Measurements from ENCODE around the gene TREX2.
"Not testable (repeated sequence)": the region's sequence is repeated elsewhere in the genome, so short reads cannot be mapped to it uniquely, and the experiment has no call there.

TREX2 gene

DNA sequence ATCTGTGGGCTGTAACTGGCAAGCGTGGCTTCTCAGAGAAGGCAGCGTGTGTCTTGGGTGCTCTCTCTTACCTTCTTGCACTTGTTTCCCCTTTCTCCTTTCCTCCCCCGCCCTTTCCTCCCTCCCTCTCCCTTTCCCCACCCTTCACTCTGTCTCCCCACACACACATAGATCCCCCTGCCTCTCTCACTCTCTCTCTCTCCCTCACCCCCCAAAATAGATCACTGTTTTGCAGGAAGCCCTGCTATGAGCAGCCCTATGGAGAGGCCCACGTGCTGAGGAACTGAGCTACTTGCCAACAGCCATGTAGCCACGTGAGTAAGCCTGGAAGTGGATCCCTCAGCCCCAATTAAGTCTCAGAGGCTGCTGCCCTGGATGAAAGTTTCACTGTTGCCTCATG is 40.4 kb downstream of the TREX2 start:
- DNase-seq: no peak

GRCh38 chrX:153404333-153404732 is 41.5 kb downstream of the TREX2 start:
- DNase-seq: not testable (repeated sequence)

DNA sequence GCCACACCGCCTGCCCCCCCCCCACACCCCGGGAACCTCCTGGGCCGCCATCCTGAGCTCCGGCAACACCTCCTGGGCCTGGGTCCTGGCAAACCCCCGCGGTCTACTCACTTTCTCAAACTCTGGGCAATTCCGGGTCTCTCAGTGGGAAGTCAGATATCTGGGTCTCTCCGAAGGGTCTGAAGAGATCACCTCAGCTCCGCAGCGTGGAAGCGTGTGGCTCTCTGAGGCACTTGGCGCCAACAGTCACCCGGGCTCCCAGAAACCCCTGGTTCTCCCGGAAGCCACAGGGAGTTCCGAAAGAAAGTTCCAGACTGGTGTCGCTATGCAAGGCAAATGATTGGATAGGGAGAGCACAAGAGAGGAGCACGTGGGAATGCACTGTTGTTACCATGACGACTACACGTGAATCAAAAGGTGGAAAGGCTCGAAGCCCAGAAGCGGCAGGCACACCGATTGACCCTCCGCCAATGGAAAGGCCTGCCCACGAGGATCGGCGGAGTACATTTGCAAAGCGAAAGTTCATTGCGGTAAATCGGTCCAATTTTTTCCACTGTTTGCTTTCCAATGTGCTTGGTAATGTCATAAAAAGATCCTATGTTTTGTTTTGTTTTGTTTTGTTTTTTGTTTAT is 44.6 kb downstream of the TREX2 start, which contains the start of gene PNMA6E:
Gene PNMA6E, minus strand, starts transcription at position 218 of the 632 bp plus-strand sequence. CDS start 2,501 bp downstream, outside the sequence.
- no peak for DNase-seq

GRCh38 chrX:153400146-153401132 is 45.4 kb downstream of the TREX2 start:
- peak; percentile 4 for DNase-seq

DNA sequence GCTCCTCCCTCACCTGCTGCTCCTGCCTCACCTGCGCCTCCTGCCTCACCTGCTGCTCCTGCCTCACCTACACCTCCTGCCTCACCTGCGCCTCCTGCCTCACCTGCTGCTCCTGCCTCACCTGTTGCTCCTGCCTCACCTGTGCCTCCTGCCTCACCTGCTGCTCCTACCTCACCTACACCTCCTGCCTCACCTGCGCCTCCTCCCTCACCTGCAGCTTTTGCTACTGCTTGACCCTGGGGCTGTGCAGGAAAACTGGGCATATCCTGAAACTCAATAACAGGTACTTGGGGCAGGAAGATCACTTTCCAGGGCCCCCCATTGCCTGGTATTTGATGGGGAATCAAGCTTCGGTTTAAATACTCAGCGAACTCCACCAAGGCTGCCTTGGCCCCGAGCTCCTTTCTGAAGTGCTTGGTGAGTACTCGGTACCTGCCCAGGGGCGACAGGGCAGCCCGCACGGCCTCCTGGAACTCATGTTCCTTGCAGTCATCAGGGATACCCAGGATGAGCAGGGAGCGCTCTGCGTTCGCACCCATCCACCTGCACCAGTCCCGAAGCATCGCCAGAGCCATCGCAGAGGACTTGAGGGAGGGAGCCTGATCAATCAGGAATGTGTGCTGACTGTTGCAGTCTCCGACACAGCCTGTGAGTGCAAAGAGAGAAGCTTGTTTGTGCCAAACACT is 47.4 kb downstream of the TREX2 start:
- DNase-seq: no peak

- DNase-seq: no peak
Observed at GRCh38 chrX:153397256-153397960, 48.4 kb downstream of the TREX2 start.

DNA sequence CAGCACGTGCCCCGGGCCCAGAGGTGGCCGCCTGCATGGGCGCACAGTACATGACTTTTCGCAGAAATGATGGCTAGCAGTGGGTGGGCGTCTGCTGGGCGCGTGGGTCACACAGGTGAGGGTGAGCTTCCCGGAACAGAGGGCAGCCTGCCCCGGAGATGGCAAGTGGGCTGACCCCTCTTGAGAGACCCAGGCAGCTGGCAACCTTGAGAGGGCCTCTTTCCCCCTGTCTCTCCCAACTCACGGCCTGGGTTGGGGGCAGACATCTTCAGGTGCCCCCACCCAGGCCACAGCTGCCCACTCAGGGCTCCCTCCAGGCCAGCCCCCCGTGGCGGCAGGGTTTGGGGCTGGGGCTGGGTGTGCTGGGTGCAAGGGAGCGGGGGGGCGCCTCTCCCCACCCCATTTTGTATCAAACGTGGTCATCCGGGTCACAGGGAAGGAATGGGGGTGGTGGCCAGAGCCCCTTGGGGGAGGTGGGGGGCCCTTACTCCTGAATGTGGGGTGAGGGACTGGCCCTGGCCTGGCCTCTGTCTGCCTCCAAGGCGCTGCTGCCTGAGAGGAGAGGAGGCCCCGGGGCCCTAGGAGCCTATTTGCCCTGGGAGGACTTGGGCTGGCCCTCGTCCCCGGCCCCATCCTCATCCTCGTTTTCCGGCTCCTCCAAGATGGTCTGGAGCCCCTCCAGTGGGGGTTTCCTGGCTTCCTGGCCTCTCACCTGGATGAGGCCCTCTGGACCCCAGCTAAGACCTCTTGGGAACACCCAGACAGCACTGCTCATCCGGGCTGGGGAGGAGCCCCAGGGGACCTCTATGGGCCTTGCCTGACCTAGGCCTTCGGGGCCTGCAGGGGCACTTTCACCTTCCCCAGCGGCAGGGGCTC is 49.3 kb downstream of the TREX2 start:
- no peak for DNase-seq

DNA sequence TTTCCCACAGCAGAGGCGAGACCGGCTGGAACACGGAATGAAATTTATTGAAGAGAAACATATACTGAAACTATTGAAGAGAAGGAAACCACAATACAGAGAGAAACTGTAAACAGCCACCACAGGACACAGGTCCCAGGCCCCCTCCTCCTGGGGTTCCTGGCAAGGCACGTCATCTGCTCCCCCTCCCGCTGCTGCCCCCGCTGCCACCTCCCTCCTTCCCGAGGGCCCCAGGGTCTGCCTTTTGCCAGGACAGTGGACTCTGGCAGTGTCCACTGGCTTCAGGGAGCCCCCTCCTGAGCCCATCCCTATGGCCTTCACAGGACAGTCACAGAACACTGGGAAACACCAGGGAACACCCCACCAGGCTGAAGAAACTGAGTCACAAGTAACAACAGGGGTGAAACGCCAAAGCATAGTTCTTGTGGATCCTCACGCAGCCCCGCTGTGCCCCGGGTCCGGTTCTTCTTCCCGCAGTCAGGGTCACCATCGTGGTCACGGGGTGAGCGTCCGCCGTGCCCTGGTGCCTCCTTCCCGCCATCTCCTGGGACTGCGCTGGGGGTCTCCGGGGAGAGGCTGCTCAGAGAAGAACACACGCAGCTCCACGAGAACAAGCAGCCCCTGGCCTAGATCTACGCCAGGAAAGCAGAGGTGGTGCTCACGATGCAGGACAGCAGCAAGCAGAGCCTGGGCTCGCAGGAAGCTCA is 50.1 kb downstream of the TREX2 start:
- DNase-seq: no peak

- no peak for DNase-seq
Observed at GRCh38 chrX:153394612-153395011, 51.2 kb downstream of the TREX2 start.
